ENCODE results near the gene TTC28.

The TTC28 gene

GRCh38 chr22:28328756-28329155, 350.9 kb downstream of the TTC28 start:
- no peak for DNase-seq (ENCODE audit: insufficient read length, low spot score)
- FAIRE-seq, result no peak

- no peak for FAIRE-seq
- DNase-seq (ENCODE audit: insufficient read length, low spot score), result no peak
Measured at GRCh38 chr22:28316014-28316413, 363.6 kb downstream of the TTC28 start.

GRCh38 chr22:28314959-28315358, 364.7 kb downstream of the TTC28 start:
- FAIRE-seq (no peak), DNase-seq (ENCODE audit: insufficient read length, low spot score) (no peak)

DNA sequence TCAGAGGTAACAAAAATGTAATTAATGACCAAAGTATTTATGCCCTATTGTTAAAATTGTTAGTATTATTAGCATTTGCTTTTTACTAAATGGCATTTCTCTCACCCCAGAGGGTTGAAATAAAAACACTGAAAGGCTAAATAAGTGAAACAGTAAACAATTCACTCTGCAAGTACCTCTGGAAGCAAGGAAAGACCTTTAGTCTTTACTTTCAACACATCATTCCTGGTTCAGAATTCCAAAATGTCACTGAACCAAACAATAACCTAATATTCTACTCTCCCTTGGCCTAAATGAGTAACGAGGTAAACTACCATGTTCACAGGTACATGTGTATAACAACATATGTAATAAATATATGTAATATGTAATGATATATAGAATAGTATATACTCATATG, 369.3 kb downstream of the TTC28 start:
- DNase-seq (ENCODE audit: insufficient read length, low spot score), result no peak
- no peak for FAIRE-seq

DNA sequence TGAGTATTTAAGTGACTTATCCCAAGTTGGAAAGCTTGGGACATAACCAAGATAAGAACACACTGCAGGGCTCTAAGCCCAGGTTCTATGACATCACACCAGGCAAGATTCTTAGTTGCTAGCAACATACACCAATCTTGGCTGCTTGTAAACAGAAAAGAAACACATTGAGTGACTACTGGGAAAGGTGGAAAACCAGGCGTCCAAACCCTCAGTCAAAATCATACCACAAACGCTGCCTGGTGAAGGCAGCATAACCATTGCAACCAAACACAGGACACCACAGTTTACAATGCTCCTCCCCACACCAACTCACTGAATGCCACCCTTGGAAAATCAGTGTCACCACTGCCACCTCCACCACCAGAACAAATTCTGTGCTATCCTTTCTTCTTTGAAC, 379.9 kb downstream of the TTC28 start:
- FAIRE-seq, result no peak
- DNase-seq (ENCODE audit: insufficient read length, low spot score), result no peak

DNA sequence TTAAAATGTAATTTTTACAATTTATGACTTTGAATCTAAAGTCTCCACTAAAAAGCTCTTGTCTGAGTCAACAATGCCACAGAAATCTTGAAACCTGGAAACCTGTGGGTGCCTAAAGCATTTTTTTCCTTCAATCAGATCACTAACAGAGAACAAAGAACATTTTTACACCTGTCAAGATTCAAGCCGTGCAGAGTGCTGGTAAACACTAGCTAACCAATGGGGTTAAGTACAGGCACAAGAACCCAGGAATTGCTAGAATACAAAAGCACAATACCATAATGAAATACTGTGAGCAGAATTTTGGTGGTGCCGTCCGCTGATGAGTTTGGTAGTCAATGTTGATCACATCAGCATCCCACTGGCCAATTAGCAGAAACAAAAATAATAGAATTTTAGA, 380.3 kb downstream of the TTC28 start:
- FAIRE-seq (no peak), DNase-seq (ENCODE audit: insufficient read length, low spot score) (no peak)

- DNase-seq (ENCODE audit: insufficient read length, low spot score) (no peak), FAIRE-seq (no peak)
Measured at GRCh38 chr22:28297504-28297903, 382.1 kb downstream of the TTC28 start.

DNA sequence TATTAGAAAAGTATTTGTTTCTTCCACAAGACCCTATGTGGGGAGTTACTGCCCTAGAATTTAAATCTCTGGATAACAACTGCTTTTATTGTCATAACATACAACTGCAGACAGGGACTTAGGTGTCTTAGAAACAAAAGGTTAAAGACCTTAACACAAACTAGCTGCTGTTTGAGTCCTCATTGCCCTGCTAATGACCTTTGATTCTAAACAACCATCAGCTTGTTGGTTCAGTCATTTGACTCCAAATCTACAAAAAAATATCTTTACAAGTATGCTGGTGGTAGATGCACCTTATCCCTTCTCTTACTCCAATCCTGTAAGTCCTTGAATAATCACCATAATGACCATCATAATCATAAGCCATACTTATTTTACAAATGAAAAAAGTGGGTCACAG, 383.2 kb downstream of the TTC28 start:
- DNase-seq (ENCODE audit: insufficient read length, low spot score) (no peak), FAIRE-seq (no peak)

- FAIRE-seq (no peak), DNase-seq (ENCODE audit: insufficient read length, low spot score) (no peak)
Measured at GRCh38 chr22:28283068-28283654, 396.5 kb downstream of the TTC28 start.

- no peak for DNase-seq (ENCODE audit: insufficient read length, low spot score)
- FAIRE-seq, result no peak
Measured at GRCh38 chr22:28282405-28283067, 397.1 kb downstream of the TTC28 start.

DNA sequence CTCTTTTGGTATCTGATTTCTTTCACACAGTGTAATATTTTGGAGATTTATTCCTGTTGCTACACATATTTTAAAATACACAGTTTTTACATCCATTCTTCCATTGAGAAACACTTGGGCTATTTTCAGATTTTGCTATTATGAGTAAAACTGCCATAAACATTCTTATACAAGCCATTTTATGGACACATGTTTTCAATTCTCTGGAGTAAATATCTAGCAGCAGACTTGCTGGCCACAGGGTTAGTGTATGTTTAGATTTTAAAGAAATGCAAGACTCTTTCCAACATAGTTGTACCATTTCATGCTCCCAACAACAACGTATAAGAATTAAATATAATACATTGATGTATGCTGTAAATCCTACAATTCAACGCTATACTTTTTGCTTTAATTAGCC, 399.8 kb downstream of the TTC28 start:
- DNase-seq (ENCODE audit: insufficient read length, low spot score), result no peak

GRCh38 chr22:28269277-28269676, 410.4 kb downstream of the TTC28 start:
- no peak for DNase-seq (ENCODE audit: insufficient read length, low spot score)

More for the DNA sequence above, 399.8 kb downstream of the TTC28 start:
- no peak for FAIRE-seq

DNA sequence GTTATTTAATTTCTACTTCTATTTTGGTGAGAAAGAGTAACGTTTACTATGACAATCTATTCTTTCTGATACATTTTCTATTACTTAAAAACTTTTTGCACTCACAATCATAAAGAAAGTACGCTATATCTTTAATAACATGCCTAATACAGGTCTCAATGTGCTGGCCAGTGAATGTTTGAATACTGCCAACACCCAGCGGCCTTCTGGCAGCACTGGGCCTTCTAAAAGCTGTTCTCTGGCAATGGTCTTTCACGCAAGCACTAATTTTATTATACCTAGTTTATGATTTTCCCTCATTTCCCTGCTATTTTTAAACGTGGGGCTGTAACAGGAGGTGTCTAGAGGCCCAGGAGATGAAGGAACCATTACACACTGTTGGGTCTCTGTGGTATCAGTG, 410.8 kb downstream of the TTC28 start:
- DNase-seq (ENCODE audit: insufficient read length, low spot score), result no peak
- FAIRE-seq, result no peak

More at GRCh38 chr22:28269277-28269676, 410.4 kb downstream of the TTC28 start:
- FAIRE-seq, result no peak

GRCh38 chr22:28268171-28268570, 411.5 kb downstream of the TTC28 start:
- FAIRE-seq (no peak), DNase-seq (ENCODE audit: insufficient read length, low spot score) (no peak)

GRCh38 chr22:28260619-28261018, 419.0 kb downstream of the TTC28 start:
- no peak for FAIRE-seq
- DNase-seq (ENCODE audit: insufficient read length, low spot score), result no peak

DNA sequence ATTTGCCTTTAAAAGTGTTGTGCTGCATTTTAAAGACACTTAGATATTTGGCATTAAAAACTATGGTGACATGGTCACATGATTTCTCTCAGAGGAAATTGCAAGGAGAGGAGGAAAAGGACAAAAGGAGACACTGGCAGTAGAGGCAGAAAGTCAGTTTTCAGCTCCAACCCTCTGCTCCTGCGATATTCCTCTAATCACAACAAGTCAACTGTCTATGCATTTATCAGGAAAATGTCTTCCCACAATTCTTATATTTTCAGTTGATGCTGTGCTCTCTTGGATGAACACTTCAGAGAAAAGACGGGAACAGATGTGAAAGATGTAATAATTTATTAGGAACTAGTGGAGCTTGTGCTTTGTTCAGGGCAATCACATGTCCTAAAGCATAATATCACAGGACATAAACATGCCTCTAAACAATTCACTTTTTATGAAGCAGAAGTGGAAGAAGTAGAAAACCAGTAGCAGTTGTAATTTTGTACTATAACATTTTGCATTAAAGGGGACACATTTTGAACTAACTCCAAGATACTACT, 419.8 kb downstream of the TTC28 start:
- FAIRE-seq (no peak), DNase-seq (ENCODE audit: insufficient read length, low spot score) (no peak)

DNA sequence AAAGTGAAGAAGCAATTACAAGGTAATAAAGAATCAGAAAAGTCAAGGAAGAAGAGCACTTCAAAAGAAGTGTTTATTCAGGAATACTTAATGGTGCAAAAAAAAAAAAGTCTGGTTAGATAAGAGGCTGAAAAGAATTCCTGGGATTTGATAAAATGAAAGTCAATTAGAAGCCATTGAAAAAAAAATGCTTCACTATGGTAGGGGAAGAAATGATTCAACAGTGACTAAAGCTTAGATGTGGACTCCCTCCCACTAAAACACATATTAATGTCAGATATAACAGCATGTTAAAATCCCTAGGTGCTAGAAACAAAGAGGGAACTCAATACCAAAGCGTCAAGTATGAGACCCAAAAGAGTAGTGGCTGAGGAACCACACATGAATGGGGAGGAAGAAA, 425.2 kb downstream of the TTC28 start:
- no peak for FAIRE-seq
- no peak for DNase-seq (ENCODE audit: insufficient read length, low spot score)

GRCh38 chr22:28252539-28252938, 427.1 kb downstream of the TTC28 start:
- no peak for FAIRE-seq
- no peak for DNase-seq (ENCODE audit: insufficient read length, low spot score)

GRCh38 chr22:28250036-28250695, 429.5 kb downstream of the TTC28 start:
- FAIRE-seq (no peak), DNase-seq (ENCODE audit: insufficient read length, low spot score) (no peak)

DNA sequence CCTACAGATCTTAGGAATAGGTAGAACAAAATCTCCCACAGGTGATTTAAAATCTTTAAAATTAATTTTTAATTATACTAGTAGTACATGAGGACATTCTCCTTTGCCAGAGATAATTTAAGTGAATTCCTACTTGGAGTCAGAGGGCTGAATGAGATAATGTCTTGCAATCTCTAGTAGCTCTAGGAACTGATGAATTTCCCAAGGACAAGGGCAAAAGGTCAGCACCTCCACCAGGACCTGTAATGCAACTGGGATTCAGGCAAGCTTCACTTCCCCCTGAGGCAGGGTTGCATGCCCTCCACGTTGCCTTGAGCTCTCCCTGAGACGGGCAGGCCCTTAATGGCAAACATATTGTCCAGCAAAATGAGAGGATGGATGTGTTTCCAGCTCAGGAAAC, 430.2 kb downstream of the TTC28 start:
- DNase-seq (ENCODE audit: insufficient read length, low spot score) (no peak), FAIRE-seq (no peak)

GRCh38 chr22:28247667-28248363, 431.8 kb downstream of the TTC28 start:
- FAIRE-seq (no peak), DNase-seq (ENCODE audit: insufficient read length, low spot score) (no peak)
